IMR-90 (cell line): ENCODE data around the gene COL27A1. TPM values are rescaled to one million over a fixed set of nuclear protein-coding genes. Genes with fewer than 3 reads are reported as not detected.

ENCODE experiments used
- ATAC-seq: fragments of 200-7000 bp; cut with Tn5 transposase; 2 replicates; pipeline ENCODE4 v1.9.1; 2020; ENCODE audit warnings: low read depth, mild to moderate bottlenecking, moderate library complexity
- BruUV-seq: library from RNA; stranded (reverse); fragments of 400-500 nt; replicated peaks from 2 replicates; lab custom pipeline; 2021; lab: Mats Ljungman, UMichigan
- CTCF ChIA-PET: fragments of 300-600 bp; formaldehyde crosslinking; extraction: SDS; loops from one replicate; lab custom pipeline; 2021; ENCODE audit warnings: antibody characterized with exemption; lab: Yijun Ruan, JAX
- POLR2A ChIA-PET: fragments of 300-600 bp; sonication (Branson Sonifier 250); formaldehyde crosslinking; loops from one replicate; lab custom pipeline; 2022; ENCODE audit warnings: antibody characterized with exemption; ENCODE audit not compliant: unreplicated experiment; lab: Charles Lee
- DNase-seq: peaks from one replicate; pipeline ENCODE4 v3.0.0; 2013
- H2AFZ ChIP-seq: replicated peaks from 2 replicates; pipeline ENCODE3; 2013; ENCODE audit warnings: low read length, mild to moderate bottlenecking; ENCODE audit not compliant: poor library complexity
- H2AK5ac ChIP-seq: 2 replicates; pipeline ENCODE4 v1.6.1; 2013; ENCODE audit warnings: low read depth, low read length, inconsistent platforms
- H2AK9ac ChIP-seq: replicated peaks from 2 replicates; pipeline ENCODE3; 2013; ENCODE audit warnings: mild to moderate bottlenecking, low read depth, low read length, moderate library complexity; ENCODE audit not compliant: poor library complexity
- H2BK120ac ChIP-seq: 2 replicates; pipeline ENCODE4 v1.6.1; 2013; ENCODE audit warnings: low read depth, low read length, inconsistent platforms
- H2BK15ac ChIP-seq: 3 replicates; pipeline ENCODE4 v1.6.1; 2013; ENCODE audit warnings: low read depth, low read length, inconsistent platforms
- H2BK20ac ChIP-seq: 2 replicates; pipeline ENCODE4 v1.6.1; 2013; ENCODE audit warnings: low read depth, mild to moderate bottlenecking, inconsistent platforms, low read length, moderate library complexity
- H2BK5ac ChIP-seq: 2 replicates; pipeline ENCODE4 v1.6.1; 2013; ENCODE audit warnings: mild to moderate bottlenecking, low read depth, low read length, inconsistent platforms; ENCODE audit not compliant: poor library complexity, severe bottlenecking
- H3K14ac ChIP-seq: replicated peaks from 2 replicates; pipeline ENCODE4 v1.6.1; 2013; ENCODE audit warnings: low read depth, low read length, inconsistent platforms
- H3K18ac ChIP-seq: 2 replicates; pipeline ENCODE4 v1.6.1; 2013; ENCODE audit warnings: low read depth, low read length, control low read depth
- H3K23ac ChIP-seq: 2 replicates; pipeline ENCODE4 v1.6.1; 2013; ENCODE audit warnings: low read depth, low read length, inconsistent platforms
- H3K27ac ChIP-seq: 2 replicates; pipeline ENCODE4 v1.5.1; 2013; ENCODE audit warnings: mild to moderate bottlenecking, control low read depth, low read length; ENCODE audit not compliant: insufficient read depth
- H3K27me3 ChIP-seq: 2 replicates; pipeline ENCODE4 v1.6.1; 2013; ENCODE audit warnings: low read length; ENCODE audit not compliant: control insufficient read depth, insufficient read depth
- H3K36me3 ChIP-seq: 2 replicates; pipeline ENCODE4 v1.6.1; 2013; ENCODE audit warnings: low read length, mixed read lengths; ENCODE audit not compliant: control insufficient read depth, insufficient read depth
- H3K4ac ChIP-seq: 2 replicates; pipeline ENCODE4 v1.6.1; 2013; ENCODE audit warnings: low read depth, low read length, inconsistent platforms
- H3K4me1 ChIP-seq: 2 replicates; pipeline ENCODE4 v1.6.1; 2013; ENCODE audit warnings: low read length, mixed read lengths; ENCODE audit not compliant: control insufficient read depth, insufficient read depth
- H3K4me2 ChIP-seq: 2 replicates; pipeline ENCODE4 v1.6.1; 2013; ENCODE audit warnings: low read depth, mild to moderate bottlenecking, control low read depth, low read length, moderate library complexity
- H3K4me3 ChIP-seq: 2 replicates; pipeline ENCODE4 v1.5.1; 2013; ENCODE audit warnings: low read depth, mild to moderate bottlenecking, control low read depth, low read length, moderate library complexity; ENCODE audit not compliant: insufficient read depth
- H3K56ac ChIP-seq: 2 replicates; pipeline ENCODE4 v1.6.1; 2013; ENCODE audit warnings: low read length, inconsistent platforms; ENCODE audit not compliant: insufficient read depth; ENCODE audit errors: extremely low read depth
- H3K79me1 ChIP-seq, 2 experiments: 2 replicates each; pipeline ENCODE4 v1.6.1; 2013; ENCODE audit warnings: low read length in 2 of 2, inconsistent platforms in 1 of 2, low read depth in 1 of 2
- H3K9ac ChIP-seq: 2 replicates; pipeline ENCODE4 v1.6.1; 2013; ENCODE audit warnings: low read depth, low read length, control low read depth
- H3K9me1 ChIP-seq: 2 replicates; pipeline ENCODE4 v1.6.1; 2013; ENCODE audit warnings: low read length, inconsistent platforms; ENCODE audit not compliant: insufficient read depth
- H3K9me3 ChIP-seq: 2 replicates; pipeline ENCODE4 v1.6.1; 2013; ENCODE audit warnings: low read length; ENCODE audit not compliant: control insufficient read depth, insufficient read depth
- H4K20me1 ChIP-seq: 2 replicates; pipeline ENCODE4 v1.6.1; 2013; ENCODE audit warnings: low read length, inconsistent platforms; ENCODE audit not compliant: insufficient read depth
- H4K5ac ChIP-seq: 2 replicates; pipeline ENCODE4 v1.6.1; 2013; ENCODE audit warnings: mild to moderate bottlenecking, low read depth, low read length, control low read depth
- H4K8ac ChIP-seq, 2 experiments: 2 replicates each; pipeline ENCODE4 v1.6.1; 2013; ENCODE audit warnings: low read depth in 2 of 2, low read length in 2 of 2, control low read depth in 1 of 2, inconsistent platforms in 1 of 2
- H4K91ac ChIP-seq: 2 replicates; pipeline ENCODE4 v1.6.1; 2013; ENCODE audit warnings: low read depth, low read length, inconsistent platforms; ENCODE audit not compliant: insufficient read depth
- BHLHE40 ChIP-seq: fragments of 150-350 bp; IDR thresholded peaks from 2 replicates; pipeline ENCODE4 v1.6.1; 2016; ENCODE audit warnings: mild to moderate bottlenecking, low read depth, low read length
- CEBPB ChIP-seq: IDR thresholded peaks from 2 replicates; pipeline ENCODE4 v1.6.1; 2012; ENCODE audit warnings: low read depth, low read length, improper control_type of control experiment
- CHD1 ChIP-seq: IDR thresholded peaks from 2 replicates; pipeline ENCODE4 v1.6.1; 2012; ENCODE audit warnings: low read depth, low read length, improper control_type of control experiment
- CTCF ChIP-seq: conservative IDR thresholded peaks from 2 replicates; pipeline ENCODE4 v1.5.1; 2012; ENCODE audit warnings: mild to moderate bottlenecking, low read depth, low read length, improper control_type of control experiment
- ELK1 ChIP-seq: fragments of 150-350 bp; IDR thresholded peaks from 2 replicates; pipeline ENCODE4 v1.6.1; 2016; ENCODE audit warnings: low read depth, mild to moderate bottlenecking, low read length, moderate library complexity, borderline replicate concordance
- MAFK ChIP-seq: IDR thresholded peaks from 2 replicates; pipeline ENCODE4 v1.6.1; 2012; ENCODE audit warnings: low read depth, low read length, improper control_type of control experiment
- MAZ ChIP-seq: IDR thresholded peaks from 2 replicates; pipeline ENCODE4 v1.6.1; 2012; ENCODE audit warnings: low read depth, mild to moderate bottlenecking, low read length, improper control_type of control experiment, moderate library complexity, borderline replicate concordance
- MXI1 ChIP-seq: IDR thresholded peaks from 2 replicates; pipeline ENCODE4 v1.6.1; 2012; ENCODE audit warnings: low read depth, mild to moderate bottlenecking, low read length, moderate library complexity, borderline replicate concordance
- POLR2A ChIP-seq: IDR thresholded peaks from 2 replicates; pipeline ENCODE4 v1.6.1; 2012; ENCODE audit warnings: mild to moderate bottlenecking, low read depth, low read length
- RAD21 ChIP-seq: IDR thresholded peaks from 2 replicates; pipeline ENCODE4 v1.6.1; 2012; ENCODE audit warnings: low read length, improper control_type of control experiment
- RFX5 ChIP-seq: IDR thresholded peaks from 2 replicates; pipeline ENCODE4 v1.8.0; 2012; ENCODE audit warnings: low read depth, mild to moderate bottlenecking, low read length, moderate library complexity
- SMC3 ChIP-seq: fragments of 150-350 bp; IDR thresholded peaks from 2 replicates; pipeline ENCODE4 v1.6.1; 2016; ENCODE audit warnings: low read depth, mild to moderate bottlenecking, antibody characterized with exemption, low read length, moderate library complexity
- WGBS, 2 experiments: methylation state at CpG; one replicate each; pipeline versions ENCODE4 v1.1.5 to v1.1.7; 2013; ENCODE audit warnings: missing lambda C conversion rate in 2 of 2; ENCODE audit not compliant: insufficient read length in 1 of 2; ENCODE audit errors: extremely low coverage in 2 of 2; 5-methylcytosine and 5-hydroxymethylcytosine counted together
- dilution Hi-C: fragments of 300-500 bp; cut with HindIII; formaldehyde crosslinking; loops from one replicate; pipeline ENCODE4 v1.14.3; 2018; ENCODE audit warnings: low sequenced_read_pairs; ENCODE audit not compliant: unreplicated experiment
- in situ Hi-C: fragments of 300-500 bp; cut with MboI; formaldehyde crosslinking; loops from 3 replicates; pipeline ENCODE4 v1.14.3; 2019; ENCODE audit warnings: low sequenced_read_pairs, inconsistent platforms, mixed read lengths
- intact Hi-C: fragments of 100-400 bp; cut with micrococcal nuclease; formaldehyde crosslinking; loops from 2 replicates; pipeline ENCODE4 v1.10.0; 2022
- polyA plus RNA-seq, 3 experiments: library from polyadenylated mRNA; depleted of rRNA; stranded (reverse); fragments of >200 nt; gene quantifications; 2 replicates each; pipeline ENCODE4 v1.2.3, GENCODE V29; 2012; ENCODE audit warnings: low replicate concordance in 1 of 3
- total RNA-seq: library from RNA; depleted of rRNA; stranded (reverse); fragments of >200 nt; gene quantifications from 2 replicates; pipeline ENCODE4 v1.2.3, GENCODE V29; 2012
- TF ChIP-seq, protein P1 (sequence below): fragments of 150-350 bp; IDR thresholded peaks from 2 replicates; pipeline ENCODE4 v1.6.1; 2017; ENCODE audit warnings: mild to moderate bottlenecking, antibody characterized with exemption, low read length, low read depth

COL27A1 gene
- total and polyA plus RNA-seq, 2 of the 4 experiments (the other 2 are of a cell fraction): 3.2 to 18.3 TPM

DNA sequence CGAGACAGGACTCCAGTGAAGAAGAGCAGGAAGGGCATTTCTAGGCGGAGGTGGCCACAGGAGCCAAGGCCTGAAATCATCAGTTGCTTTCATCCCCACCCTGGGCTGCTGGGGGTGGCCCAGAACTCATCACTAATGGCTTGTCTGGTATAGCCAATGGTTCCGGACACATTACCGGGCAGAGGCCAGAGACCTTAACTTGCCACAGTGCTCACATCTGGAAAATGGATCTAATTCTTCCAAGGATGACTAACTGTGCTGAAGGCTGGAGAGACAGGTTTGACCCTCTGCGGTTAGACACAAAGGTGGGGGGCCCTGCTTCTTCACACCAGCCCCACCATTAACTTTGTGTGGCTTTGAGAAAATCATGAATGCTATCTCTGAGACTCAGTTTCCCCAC lies 6.2 kb upstream of the COL27A1 start:
- H3K23ac ChIP-seq: no peak overlapping the region
- H3K4ac ChIP-seq: no peak overlapping the region
- H4K5ac ChIP-seq: no peak overlapping the region
- H3K14ac ChIP-seq: no peak overlapping the region
- H4K20me1 ChIP-seq: no peaks in the 10 kb centered on the region
- no peaks in the 10 kb centered on the region; the same call in 1 of the 2 replicates for H3K4me1 ChIP-seq
- H3K27ac ChIP-seq: no peak overlapping the region
- no peak overlapping the region for H2BK120ac ChIP-seq
- H2BK5ac ChIP-seq: no peak overlapping the region
- H3K56ac ChIP-seq: no peak overlapping the region
- no peaks in the 10 kb centered on the region for H3K9me3 ChIP-seq
- intact Hi-C loops (no loop called here), in situ Hi-C loops (no loop called here), dilution Hi-C loops (no loop called here)
- no peak overlapping the region for H3K4me3 ChIP-seq
- H2BK15ac ChIP-seq: no peak overlapping the region
- TF ChIP-seq RFX5: no peak
- no peak for TF ChIP-seq CHD1
- no peak for TF ChIP-seq POLR2A
- no peak for TF ChIP-seq RAD21
- no peak for TF ChIP-seq CEBPB
- TF ChIP-seq CTCF: no peak
- TF ChIP-seq, protein P1, sequence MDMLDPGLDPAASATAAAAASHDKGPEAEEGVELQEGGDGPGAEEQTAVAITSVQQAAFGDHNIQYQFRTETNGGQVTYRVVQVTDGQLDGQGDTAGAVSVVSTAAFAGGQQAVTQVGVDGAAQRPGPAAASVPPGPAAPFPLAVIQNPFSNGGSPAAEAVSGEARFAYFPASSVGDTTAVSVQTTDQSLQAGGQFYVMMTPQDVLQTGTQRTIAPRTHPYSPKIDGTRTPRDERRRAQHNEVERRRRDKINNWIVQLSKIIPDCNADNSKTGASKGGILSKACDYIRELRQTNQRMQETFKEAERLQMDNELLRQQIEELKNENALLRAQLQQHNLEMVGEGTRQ: no peak
- no peak for TF ChIP-seq SMC3
- no peak for TF ChIP-seq BHLHE40
- no peak for TF ChIP-seq MAZ
- TF ChIP-seq MXI1: no peak
- TF ChIP-seq MAFK: no peak
- no peak for TF ChIP-seq ELK1
- no peak overlapping the region for H2AK5ac ChIP-seq
- DNase-seq (no peak), ATAC-seq (no peak)
- no CpG with 5 or more reads among the region's 5 CpGs for WGBS, 2 experiments
- H3K79me1 ChIP-seq: no peaks in the 10 kb centered on the region
- H4K8ac ChIP-seq: no peak overlapping the region
- H3K27me3 ChIP-seq: peaks cover 52% of the 10 kb centered on the region
- peak overlapping the region; percentile 45 for H2AK9ac ChIP-seq
- H4K91ac ChIP-seq: no peak overlapping the region
- H3K18ac ChIP-seq: no peak overlapping the region
- ChIA-PET POLR2A (no interaction called here), CTCF (no interaction called here)
- no TSS peak for BruUV-seq
- H2AFZ ChIP-seq: no peak overlapping the region
- H3K9me1 ChIP-seq: no peaks in the 10 kb centered on the region
- no peak overlapping the region for H3K9ac ChIP-seq
- H3K36me3 ChIP-seq: no peaks in the 10 kb centered on the region
- H3K4me2 ChIP-seq: no peak overlapping the region
- H2BK20ac ChIP-seq: no peak overlapping the region
